NCI-H1694 (cell line): ENCODE measurements around the gene RXRA.

ENCODE experiments used
- DNase-seq: peaks from one replicate; lab custom pipeline; 2025; lab: John Stamatoyannopoulos, UW

RXRA gene

GRCh38 chr9:134355158-134355557 is 28.9 kb downstream of the RXRA start:
- DNase-seq = no peak

DNA sequence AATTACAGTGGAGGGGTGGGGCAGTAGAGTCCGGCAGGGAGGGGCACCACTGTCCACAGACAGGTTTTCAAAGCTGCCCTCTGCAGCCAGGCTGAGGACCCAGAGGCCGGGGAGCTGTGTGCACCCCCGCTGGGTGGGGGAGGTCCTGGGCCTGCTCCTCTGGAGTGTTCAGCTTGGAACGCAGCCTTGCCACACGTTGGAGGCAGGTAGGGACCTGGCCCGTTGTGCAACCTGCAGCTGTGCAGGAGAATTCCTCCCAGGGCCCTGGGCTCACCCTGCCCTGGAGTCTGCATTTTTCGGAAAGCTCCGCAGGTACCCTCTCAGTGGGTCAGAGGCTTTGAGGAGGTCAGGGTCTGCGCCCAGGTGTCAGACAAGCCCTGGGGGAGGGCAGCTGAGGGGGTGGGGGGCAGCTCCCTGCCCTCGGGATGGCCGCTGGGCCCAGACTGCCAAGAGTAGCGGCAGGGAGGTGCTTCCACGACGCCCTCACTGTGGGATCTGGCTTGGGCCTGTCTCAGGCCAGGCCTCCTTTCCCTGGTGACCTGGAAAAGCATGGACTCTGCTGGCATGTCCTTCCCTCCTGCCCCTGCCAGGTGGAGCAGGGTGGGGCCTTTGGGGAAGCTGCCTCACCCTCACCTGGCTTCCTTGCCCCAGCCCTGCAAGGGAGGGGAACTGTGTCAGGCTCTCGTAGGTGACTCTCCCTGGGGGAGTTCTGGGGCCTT is 29.5 kb downstream of the RXRA start:
- no peak for DNase-seq

- no peak for DNase-seq
These were observed 30.5 kb downstream of the RXRA start for GRCh38 chr9:134356496-134357470.

DNA sequence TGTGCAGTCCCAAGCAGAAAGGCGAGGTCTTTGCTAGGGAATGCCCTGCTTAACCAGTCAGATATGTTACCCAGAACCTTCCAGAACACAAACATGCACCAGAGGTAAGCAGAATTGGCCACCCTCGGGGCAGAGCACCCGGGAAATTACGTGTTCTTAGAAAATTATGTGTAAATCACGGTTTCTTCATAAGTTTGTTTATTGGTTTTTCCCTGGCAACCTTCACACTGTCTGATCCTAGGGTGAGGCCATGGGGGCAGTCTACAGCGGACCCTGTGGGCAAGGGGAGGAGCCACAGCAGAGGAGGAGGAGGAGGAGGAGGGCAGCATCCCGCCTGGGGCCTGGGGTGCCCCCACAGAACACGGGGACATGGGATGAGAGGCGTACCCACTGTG is 31.4 kb downstream of the RXRA start:
- DNase-seq = no peak

DNA sequence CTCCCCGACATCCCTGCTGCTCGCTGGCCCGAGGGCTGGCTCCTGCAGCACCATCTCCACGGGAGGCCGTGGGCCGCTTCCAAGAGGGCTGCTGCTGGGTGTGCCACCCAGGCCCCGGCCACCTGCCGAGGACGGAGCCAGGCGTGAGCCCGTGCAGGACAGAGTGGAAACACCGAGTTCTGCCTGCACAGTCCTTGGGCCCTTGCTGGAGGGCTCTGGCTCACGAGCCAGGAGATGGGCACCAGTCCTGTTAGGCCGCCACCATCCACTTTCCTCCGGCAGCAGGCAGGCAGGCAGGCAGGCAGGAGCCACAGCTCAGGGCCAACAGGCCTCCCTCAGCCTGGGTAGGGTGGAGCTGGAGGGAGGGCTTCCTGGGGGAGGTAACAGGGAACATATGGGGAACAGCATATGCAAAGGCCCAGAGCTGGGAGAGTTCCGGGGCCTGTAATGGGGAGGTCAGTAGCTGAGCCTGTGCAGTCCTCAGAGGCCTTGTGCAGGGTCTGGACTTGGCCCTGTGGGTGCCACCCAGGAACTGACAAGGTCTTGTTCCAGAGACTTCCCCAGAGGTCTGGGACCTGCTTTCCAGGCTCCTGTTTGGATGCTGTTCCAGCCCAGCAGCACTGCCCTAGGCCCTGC is 31.9 kb downstream of the RXRA start:
- DNase-seq = no peak

GRCh38 chr9:134358662-134359319 is 32.5 kb downstream of the RXRA start:
- no peak for DNase-seq

DNA sequence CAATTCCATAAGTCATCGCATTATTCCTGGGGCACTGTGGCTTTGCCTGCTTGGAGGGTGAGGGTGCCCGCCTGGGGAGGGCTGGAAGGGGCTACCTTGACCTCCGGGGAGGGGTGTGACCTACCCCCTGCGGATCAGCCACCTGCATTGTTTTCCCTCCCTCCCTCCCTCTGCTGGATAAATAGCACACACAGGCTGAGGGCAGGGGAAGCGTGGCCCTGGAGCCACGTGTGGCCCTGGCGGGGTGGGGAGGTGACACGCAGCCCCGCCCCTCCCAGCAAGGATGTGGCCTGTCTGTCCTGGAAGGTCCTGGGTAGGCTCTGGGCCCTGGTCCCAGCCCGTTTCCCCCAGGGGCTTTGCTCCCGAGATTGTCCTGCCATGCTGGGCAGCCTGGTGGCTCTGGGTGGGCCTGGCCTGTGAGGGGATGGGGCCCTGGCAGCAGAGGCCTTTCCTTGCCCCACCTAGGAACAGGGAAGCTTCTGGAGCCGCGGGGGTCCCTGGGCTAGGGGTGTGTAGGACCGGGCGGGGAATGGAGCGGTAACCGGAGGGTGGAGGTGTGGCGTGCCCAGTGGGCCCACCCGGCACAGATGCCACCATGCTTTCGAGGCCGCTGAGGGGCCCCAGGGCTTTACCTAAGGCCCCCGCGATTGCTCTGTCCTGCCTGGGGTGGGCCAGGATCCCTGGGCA is 33.4 kb downstream of the RXRA start:
- no peak for DNase-seq

GRCh38 chr9:134360180-134360759 is 34.0 kb downstream of the RXRA start:
- no peak for DNase-seq

- no peak for DNase-seq
These were observed 34.6 kb downstream of the RXRA start for GRCh38 chr9:134360897-134361296.

GRCh38 chr9:134361426-134361825 is 35.2 kb downstream of the RXRA start:
- DNase-seq = no peak

DNA sequence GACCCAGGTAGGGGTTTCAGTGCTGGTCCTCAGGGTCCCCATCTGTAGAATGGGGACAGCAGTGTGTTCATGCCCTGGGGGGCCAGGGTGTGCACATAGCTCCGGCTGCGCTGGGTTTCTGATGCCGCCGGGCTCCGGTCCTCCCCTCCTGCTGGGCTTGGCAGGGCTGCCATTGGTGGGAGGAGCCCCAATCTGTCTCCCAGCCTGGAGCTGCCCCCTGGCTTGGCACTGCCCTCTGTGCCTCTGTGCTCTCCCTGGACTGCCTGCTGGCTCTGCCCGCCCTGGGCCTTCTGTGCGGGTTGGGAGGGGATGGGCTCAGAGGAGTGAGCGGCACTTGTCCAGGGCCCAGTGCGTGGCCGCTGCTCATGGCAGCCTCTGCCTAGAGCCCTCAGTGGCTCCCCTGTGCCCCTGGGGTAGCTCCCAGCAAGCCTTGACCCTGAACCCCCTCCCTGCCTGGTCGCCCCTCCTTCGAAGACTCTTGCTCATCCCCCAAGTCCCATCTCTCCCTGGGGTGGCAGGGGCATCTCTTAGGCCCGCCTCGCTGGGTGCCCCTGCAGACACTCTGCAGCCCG is 35.7 kb downstream of the RXRA start:
- no peak for DNase-seq

DNA sequence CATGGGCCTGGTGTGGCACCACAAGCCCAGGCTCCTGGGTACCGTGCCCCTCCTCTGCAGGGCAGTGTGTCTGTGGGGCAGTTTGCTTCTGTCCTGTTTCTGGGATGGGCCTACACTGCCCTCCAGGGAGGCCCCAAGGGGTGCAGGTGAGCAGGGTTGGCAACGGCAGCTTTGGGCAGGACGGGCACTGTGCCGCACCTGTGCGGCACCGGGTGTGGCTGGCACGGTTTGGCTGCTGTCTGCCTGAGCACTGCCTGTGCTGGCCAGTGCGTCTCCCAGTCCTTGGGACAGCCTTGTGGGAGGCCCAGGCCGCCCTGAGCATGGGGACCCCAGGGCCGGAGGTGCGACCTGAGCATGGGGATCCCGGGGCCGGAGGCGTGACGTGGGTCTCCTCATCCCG is 37.2 kb downstream of the RXRA start:
- no peak for DNase-seq

GRCh38 chr9:134364391-134365114 is 38.3 kb downstream of the RXRA start:
- DNase-seq = no peak

- DNase-seq = no peak
These were observed 38.9 kb downstream of the RXRA start for GRCh38 chr9:134365115-134365596.

GRCh38 chr9:134365791-134366222 is 39.6 kb downstream of the RXRA start:
- DNase-seq = peak; percentile 89

DNA sequence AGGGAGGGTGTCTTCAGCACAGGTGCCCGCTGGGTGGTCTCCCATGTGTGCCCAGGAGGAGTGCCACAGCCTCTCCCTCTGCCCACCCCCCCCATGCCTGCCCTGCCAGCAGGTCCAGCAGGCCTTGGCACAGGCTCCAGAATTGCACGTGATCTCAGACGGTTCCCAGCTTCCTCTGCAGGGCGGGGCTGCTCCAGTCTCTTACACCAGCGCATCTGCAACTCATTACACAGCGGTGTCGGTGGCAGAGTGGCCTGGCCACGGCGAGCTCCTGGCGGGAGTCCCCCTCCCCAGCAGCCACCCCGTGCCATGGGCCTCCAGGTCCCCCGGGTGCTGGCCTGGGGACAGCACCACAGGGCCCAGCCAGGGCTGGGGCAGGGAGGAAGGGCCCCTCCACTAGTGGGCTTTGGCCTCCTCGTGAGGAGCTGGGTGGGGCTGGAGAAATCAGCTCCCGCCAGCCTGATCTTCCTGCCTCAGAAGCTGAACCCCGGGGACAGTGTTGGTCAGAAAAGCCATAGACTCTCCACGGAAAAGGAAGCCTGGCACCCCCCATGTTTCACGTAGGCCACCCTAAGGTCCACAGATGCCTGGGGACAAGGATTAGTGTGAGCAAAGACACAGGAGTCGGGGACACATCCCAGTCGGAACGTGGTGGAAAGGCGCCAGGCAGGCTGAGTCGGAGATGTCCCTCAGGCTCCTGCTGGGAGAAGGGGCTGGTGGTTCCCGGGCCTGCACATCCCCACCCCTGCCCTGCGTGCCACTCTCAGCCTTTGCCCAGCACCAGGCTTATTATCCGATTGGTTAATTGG is 40.2 kb downstream of the RXRA start:
- DNase-seq = peak; percentile 89

DNA sequence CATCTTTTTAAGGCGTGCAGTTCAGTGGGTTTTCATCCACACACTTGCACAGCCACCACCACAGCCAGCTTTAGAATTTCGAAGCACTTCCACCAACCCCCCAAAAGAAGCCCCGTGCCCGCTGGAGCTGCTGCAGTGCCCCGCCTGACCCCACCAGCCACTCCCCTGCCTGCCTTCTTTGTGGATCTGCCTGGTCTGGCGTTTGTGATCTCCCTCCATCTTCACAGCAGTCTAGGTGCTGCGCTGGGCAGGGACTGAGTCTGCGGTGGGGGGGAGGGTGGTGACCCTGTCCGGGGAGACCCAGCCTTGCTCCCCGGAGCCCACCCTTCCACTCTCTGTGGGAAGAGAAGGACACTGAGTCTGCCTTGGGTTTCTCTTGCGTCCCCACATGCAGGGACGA is 40.8 kb downstream of the RXRA start:
- DNase-seq = no peak

DNA sequence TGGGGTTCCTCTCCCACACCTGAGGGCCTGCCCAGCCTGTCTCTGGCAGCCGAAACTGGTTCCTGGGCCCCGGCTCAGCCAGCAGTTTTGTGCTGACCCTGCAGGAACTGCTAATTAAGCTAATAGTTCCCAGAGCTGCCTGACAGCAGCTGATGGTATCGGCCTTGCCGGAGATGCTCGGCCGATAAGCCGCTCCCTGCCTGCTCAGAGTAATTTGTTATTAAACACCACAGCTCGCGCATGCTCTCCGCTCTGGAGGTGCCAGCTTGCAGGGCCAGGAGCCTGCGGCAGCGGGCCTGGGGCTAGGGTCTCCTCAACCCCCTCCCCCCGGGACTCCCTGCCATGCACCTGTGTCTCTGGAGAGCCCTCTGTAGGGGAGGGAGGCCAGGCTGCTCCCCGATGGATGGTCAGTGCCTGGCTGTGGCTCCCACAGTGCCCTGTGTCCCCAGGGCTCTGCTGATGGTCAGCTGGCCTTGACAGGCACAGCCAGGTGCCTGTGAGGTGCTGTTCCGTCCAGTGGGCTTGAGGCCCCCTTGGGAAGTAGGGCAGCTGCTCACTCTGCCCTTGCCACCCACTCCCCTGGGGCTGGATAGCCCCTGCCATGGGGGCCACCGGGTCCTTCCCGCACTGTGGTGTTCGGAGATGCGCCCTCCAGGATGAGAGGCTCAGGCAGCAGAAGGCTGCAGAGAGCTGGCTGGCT is 41.7 kb downstream of the RXRA start:
- no peak for DNase-seq
